Fibroblast of lung (primary cell): ENCODE results near the gene DNAJB2. TPM values are rescaled to one million over a fixed set of nuclear protein-coding genes. Genes with fewer than 3 reads are reported as not detected.

ENCODE experiments used
- DNase-seq, 2 donors: peaks; one replicate each; pipeline versions ENCODE4 v3.0.0 to v3.0.0-alpha.2; 2010; ENCODE audit warnings: low read depth in 2 of 2
- H2AFZ ChIP-seq: 2 replicates; pipeline ENCODE4 v1.5.1; 2012; ENCODE audit warnings: low read length, control low read depth, inconsistent platforms
- H3K27ac ChIP-seq: 2 replicates; pipeline ENCODE4 v1.5.1; 2011; ENCODE audit warnings: low read length, control low read depth; ENCODE audit not compliant: insufficient read depth
- H3K27me3 ChIP-seq: 2 replicates; pipeline ENCODE4 v1.5.1; 2011; ENCODE audit warnings: mild to moderate bottlenecking, low read length; ENCODE audit not compliant: control insufficient read depth, insufficient read depth
- H3K36me3 ChIP-seq: 2 replicates; pipeline ENCODE4 v1.5.1; 2011; ENCODE audit warnings: low read length; ENCODE audit not compliant: control insufficient read depth, insufficient read depth
- H3K4me1 ChIP-seq: 2 replicates; pipeline ENCODE4 v1.5.1; 2011; ENCODE audit warnings: low read length; ENCODE audit not compliant: control insufficient read depth, insufficient read depth; ENCODE audit errors: extremely low read depth
- H3K4me2 ChIP-seq: 2 replicates; pipeline ENCODE4 v1.5.1; 2011; ENCODE audit warnings: low read length, control low read depth; ENCODE audit not compliant: insufficient read depth; ENCODE audit errors: extremely low read depth
- H3K4me3 ChIP-seq, 4 experiments: fragments of 200-600 bp in 1 of 4; sonication (generic) in 1 of 4; replicated peaks in 1 of 4; 2 replicates each; pipeline ENCODE4 v1.5.1; 2011 to 2016; ENCODE audit warnings: low read length in 4 of 4, low read depth in 3 of 4, mild to moderate bottlenecking in 3 of 4, control low read depth in 2 of 4, inconsistent platforms in 1 of 4, mixed read lengths in 1 of 4; ENCODE audit not compliant: insufficient read depth in 1 of 4; ENCODE audit errors: control extremely low read depth in 1 of 4
- H3K79me2 ChIP-seq: 2 replicates; pipeline ENCODE4 v1.5.1; 2012; ENCODE audit warnings: mild to moderate bottlenecking, low read length, inconsistent platforms; ENCODE audit not compliant: control insufficient read depth, insufficient read depth
- H3K9ac ChIP-seq: 2 replicates; pipeline ENCODE4 v1.5.1; 2011; ENCODE audit warnings: mild to moderate bottlenecking, low read length, control low read depth; ENCODE audit not compliant: insufficient read depth
- H3K9me3 ChIP-seq: 2 replicates; pipeline ENCODE4 v1.5.1; 2012; ENCODE audit warnings: low read depth, low read length; ENCODE audit not compliant: control insufficient read depth, insufficient read depth
- H4K20me1 ChIP-seq: 2 replicates; pipeline ENCODE4 v1.5.1; 2011; ENCODE audit warnings: low read length; ENCODE audit not compliant: control insufficient read depth, insufficient read depth; ENCODE audit errors: extremely low read depth
- EZH2 ChIP-seq: IDR thresholded peaks from 2 replicates; pipeline ENCODE4 v1.5.1; 2012; ENCODE audit warnings: low read length, control low read depth, mild to moderate bottlenecking; ENCODE audit errors: missing control alignments
- polyA plus RNA-seq, 2 donors: library from polyadenylated mRNA; depleted of rRNA in 1 of 2; stranded (reverse) in 1 of 2; unstranded in 1 of 2; fragments of >200 nt; gene quantifications; 2 replicates each; pipeline ENCODE4 v1.2.1, GENCODE V29; 2011 to 2012; ENCODE audit warnings: missing spikeins in 1 of 2
- total RNA-seq: library from RNA; depleted of rRNA; stranded (reverse); fragments of >200 nt; gene quantifications from 2 replicates; pipeline ENCODE4 v1.2.1, GENCODE V29; 2014
- TF ChIP-seq, protein P1 (sequence below), 2 donors: IDR thresholded peaks in 1 of 2; conservative IDR thresholded peaks in 1 of 2; 1 replicate in 1 of 2; 2 replicates in 1 of 2; pipeline ENCODE4 v1.5.1; 2011 to 2012; ENCODE audit warnings: low read length in 2 of 2, control low read depth in 1 of 2, inconsistent platforms in 1 of 2, low read depth in 1 of 2, mild to moderate bottlenecking in 1 of 2

Gene DNAJB2
- total and polyA plus RNA-seq, 2 donors (not counting 1 experiment from before 2014, with no cell fraction given) = 29.8 to 81.3 TPM

- Histone ChIP-seq H3K4me1 (peaks cover 12% of the 10 kb centered on the region), H3K9ac (no peak overlapping the region), H3K79me2 (no peaks in the 10 kb centered on the region), H2AFZ (no peak overlapping the region), H3K4me3 (no peak overlapping the region), H3K4me2 (no peak overlapping the region), H3K9me3 (no peaks in the 10 kb centered on the region), H3K27me3 (peaks cover 12% of the 10 kb centered on the region), H3K36me3 (no peaks in the 10 kb centered on the region), H3K27ac (no peak overlapping the region), H4K20me1 (no peaks in the 10 kb centered on the region)
- TF ChIP-seq, protein P1, sequence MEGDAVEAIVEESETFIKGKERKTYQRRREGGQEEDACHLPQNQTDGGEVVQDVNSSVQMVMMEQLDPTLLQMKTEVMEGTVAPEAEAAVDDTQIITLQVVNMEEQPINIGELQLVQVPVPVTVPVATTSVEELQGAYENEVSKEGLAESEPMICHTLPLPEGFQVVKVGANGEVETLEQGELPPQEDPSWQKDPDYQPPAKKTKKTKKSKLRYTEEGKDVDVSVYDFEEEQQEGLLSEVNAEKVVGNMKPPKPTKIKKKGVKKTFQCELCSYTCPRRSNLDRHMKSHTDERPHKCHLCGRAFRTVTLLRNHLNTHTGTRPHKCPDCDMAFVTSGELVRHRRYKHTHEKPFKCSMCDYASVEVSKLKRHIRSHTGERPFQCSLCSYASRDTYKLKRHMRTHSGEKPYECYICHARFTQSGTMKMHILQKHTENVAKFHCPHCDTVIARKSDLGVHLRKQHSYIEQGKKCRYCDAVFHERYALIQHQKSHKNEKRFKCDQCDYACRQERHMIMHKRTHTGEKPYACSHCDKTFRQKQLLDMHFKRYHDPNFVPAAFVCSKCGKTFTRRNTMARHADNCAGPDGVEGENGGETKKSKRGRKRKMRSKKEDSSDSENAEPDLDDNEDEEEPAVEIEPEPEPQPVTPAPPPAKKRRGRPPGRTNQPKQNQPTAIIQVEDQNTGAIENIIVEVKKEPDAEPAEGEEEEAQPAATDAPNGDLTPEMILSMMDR (conservative IDR thresholded peaks at IDR 0.05 in 1 of 2, IDR thresholded peaks at IDR 0.05 in 1 of 2; ENCODE audit: low read depth in 1 of 2, low read length in 2 of 2) = no peak
- TF ChIP-seq EZH2 = no peak
- no peak for DNase-seq
Observed at GRCh38 chr2:219272356-219272755, 6.8 kb upstream of the DNAJB2 start.

GRCh38 chr2:219272995-219273394, 6.2 kb upstream of the DNAJB2 start:
- H2AFZ ChIP-seq = no peak overlapping the region
- no peaks in the 10 kb centered on the region for H4K20me1 ChIP-seq
- no peak overlapping the region for H3K4me2 ChIP-seq
- H3K4me3 ChIP-seq = no peak overlapping the region
- H3K9ac ChIP-seq = no peak overlapping the region
- TF ChIP-seq, protein P1 (conservative IDR thresholded peaks at IDR 0.05 in 1 of 2, IDR thresholded peaks at IDR 0.05 in 1 of 2; ENCODE audit: low read depth in 1 of 2, low read length in 2 of 2) = no peak
- TF ChIP-seq EZH2 = no peak
- peaks cover 15% of the 10 kb centered on the region for H3K4me1 ChIP-seq
- no peaks in the 10 kb centered on the region for H3K36me3 ChIP-seq
- H3K27me3 ChIP-seq = peaks cover 8% of the 10 kb centered on the region
- no peaks in the 10 kb centered on the region for H3K9me3 ChIP-seq
- no peaks in the 10 kb centered on the region for H3K79me2 ChIP-seq
- DNase-seq = no peak
- no peak overlapping the region for H3K27ac ChIP-seq

DNA sequence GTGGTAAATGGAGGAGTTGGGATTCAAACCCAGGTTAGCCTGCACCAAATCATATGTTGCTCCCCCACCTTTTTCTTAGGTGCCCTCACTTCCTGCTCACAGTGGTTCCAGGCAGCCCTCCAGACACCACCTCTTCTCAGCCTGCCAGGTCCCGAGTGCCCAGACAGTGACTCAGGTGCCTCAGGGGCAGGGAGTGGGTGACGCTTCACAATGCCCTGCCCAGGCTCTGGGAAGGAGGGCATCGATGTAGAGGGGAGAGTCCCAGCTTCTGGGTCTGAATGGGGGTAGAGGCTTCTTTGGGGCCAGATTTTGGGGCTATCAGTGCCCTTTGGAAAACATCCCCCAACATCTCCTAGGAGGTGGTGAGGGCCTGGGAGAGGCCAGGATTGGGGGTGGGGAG, 5.2 kb upstream of the DNAJB2 start:
- H3K4me3 ChIP-seq = no peak overlapping the region
- peak overlapping the region; percentile 75 for H3K4me2 ChIP-seq
- no peaks in the 10 kb centered on the region for H3K9me3 ChIP-seq
- peaks cover 8% of the 10 kb centered on the region for H3K27me3 ChIP-seq
- no peaks in the 10 kb centered on the region for H3K36me3 ChIP-seq
- H4K20me1 ChIP-seq = no peaks in the 10 kb centered on the region
- DNase-seq = peak in 1 of 2 donors; percentile 72
- no peak for TF ChIP-seq EZH2
- TF ChIP-seq, protein P1 (conservative IDR thresholded peaks at IDR 0.05 in 1 of 2, IDR thresholded peaks at IDR 0.05 in 1 of 2; ENCODE audit: low read depth in 1 of 2, low read length in 2 of 2) = no peak
- H3K79me2 ChIP-seq = no peaks in the 10 kb centered on the region
- H3K4me1 ChIP-seq = peaks cover 23% of the 10 kb centered on the region
- H2AFZ ChIP-seq = no peak overlapping the region
- H3K9ac ChIP-seq = no peak overlapping the region
- H3K27ac ChIP-seq = peak overlapping the region; percentile 53
